Heart left ventricle (tissue), 16 donors: ENCODE data around the gene COG2. TPM values are rescaled to one million over a fixed set of nuclear protein-coding genes. Genes with fewer than 3 reads are reported as not detected.

Experiments
- ATAC-seq, 4 donors: fragments of 200-7000 bp; cut with Tn5 transposase; one replicate each; pipeline ENCODE4 v1.9.1; 2020 to 2022; ENCODE audit warnings: moderate library complexity in 4 of 4, mild to moderate bottlenecking in 3 of 4, moderate number of reproducible peaks in 1 of 4
- DNase-seq, 5 donors: peaks; one replicate each; pipeline ENCODE4 v3.0.0-alpha.2; 2020
- H3K27ac ChIP-seq, 12 donors: fragments of 200-600 bp; sonication (generic) in 4 of 12; one replicate each; pipeline versions ENCODE4 v1.5.0 to v1.8.0; 2016 to 2022; ENCODE audit warnings: mild to moderate bottlenecking in 2 of 12
- H3K27me3 ChIP-seq, 9 donors: fragments of 200-600 bp; sonication (generic) in 2 of 9; one replicate each; pipeline versions ENCODE4 v1.5.1 to v1.8.0; 2016 to 2022; ENCODE audit warnings: mild to moderate bottlenecking in 3 of 9
- H3K36me3 ChIP-seq, 9 donors: fragments of 200-600 bp; sonication (generic) in 2 of 9; one replicate each; pipeline versions ENCODE4 v1.5.0 to v1.8.0; 2018 to 2022; ENCODE audit warnings: mild to moderate bottlenecking in 2 of 9
- H3K4me1 ChIP-seq, 12 donors: fragments of 200-600 bp; sonication (generic) in 4 of 12; one replicate each; pipeline versions ENCODE4 v1.5.0 to v1.8.0; 2016 to 2022; ENCODE audit warnings: mild to moderate bottlenecking in 3 of 12
- H3K4me3 ChIP-seq, 12 donors: fragments of 200-600 bp; sonication (generic) in 4 of 12; one replicate each; pipeline versions ENCODE4 v1.5.0 to v1.8.0; 2017 to 2022; ENCODE audit warnings: mild to moderate bottlenecking in 9 of 12, moderate library complexity in 4 of 12
- H3K9me3 ChIP-seq, 12 donors: fragments of 200-600 bp; sonication (generic) in 4 of 12; one replicate each; pipeline versions ENCODE4 v1.5.0 to v1.8.0; 2016 to 2022; ENCODE audit warnings: mild to moderate bottlenecking in 1 of 12
- POLR2A ChIP-seq, 2 donors: fragments of 450-650 bp; IDR thresholded peaks; one replicate each; pipeline ENCODE4 v1.6.1; 2017; ENCODE audit warnings: antibody characterized with exemption in 2 of 2, mild to moderate bottlenecking in 2 of 2, moderate library complexity in 2 of 2
- WGBS, 4 donors: extraction: QIAGEN DNeasy Blood & Tissue Kit in 2 of 4; methylation state at CpG; one replicate each; pipeline versions ENCODE4 v1.1.5 to v1.1.7; 2013 to 2018; 5-methylcytosine and 5-hydroxymethylcytosine counted together
- intact Hi-C, 10 donors: fragments of 100-400 bp; cut with DNase I; formaldehyde crosslinking; loops; one replicate each; pipeline versions ENCODE4 v1.11.1 to v1.14.2; 2022
- polyA plus RNA-seq, 2 donors: library from polyadenylated mRNA; stranded (reverse); fragments of 200-250 nt; gene quantifications; one replicate each; pipeline ENCODE4 v1.2.3, GENCODE V29; 2013
- total RNA-seq, 9 donors: library from RNA; depleted of rRNA in 2 of 9; stranded (reverse); fragments of >200 nt in 2 of 9; fragmentation: NEBNext Ultra II Directional in 3 of 9; extraction: Animal tissue kit (Norgen Biotek cat#: 25700) in 3 of 9; gene quantifications; one replicate each; pipeline versions ENCODE4 v1.1.0 to v1.2.4, GENCODE V29; 2016 to 2023
- TF ChIP-seq, protein P1 (sequence below), 12 donors: fragments of 200-600 bp; sonication (generic) in 4 of 12; IDR thresholded peaks; one replicate each; pipeline versions ENCODE4 v1.5.0 to v1.8.0; 2018 to 2022; ENCODE audit warnings: antibody characterized with exemption in 12 of 12, mild to moderate bottlenecking in 5 of 12
- donor health status: ischemic (EF 13 %, LVEDD 7.1; RV severe dilation, severe dysfunction).
- donor health status: healthy with polysubstance abuse.
- donor health status: DM: no; HTN: yes; CAD: no.
- donor health status: DM: no; HTN: no; CAD: no.
- donor health status: ischemic (EF 25% LVEDD 6.9; RV normal size, moderate dysfunction).
- donor health status: ischemic (EF 25% LVEDD 5.7; RV mildly dilated, moderate dysfunction).
- donor health status: healthy.
- donor health status: DM: yes; HTN: yes; CAD: no.
- donor health status: ischemic (EF 35%, LVEDD 5.7; RV mildly dilated, moderate dysfunction).
- donor health status: nonischemic (EF 11% LVEDD 7.7; RV severe dilation, severe dysfunction).
- donor health status: DM: yes; HTN: yes; CAD: no.
- donor health status: PGD.
- donor health status: ischemic (EF 29% LVEDD 5.4; RV normal size, mild dysfunction).
- donor health status: nonischemic (EF 23%, LVEDD 6.1; RV moderate dilation, normal function).

Gene COG2
- total and polyA plus RNA-seq, 11 donors: 9.2 to 31.4 (median 25.1) TPM

DNA sequence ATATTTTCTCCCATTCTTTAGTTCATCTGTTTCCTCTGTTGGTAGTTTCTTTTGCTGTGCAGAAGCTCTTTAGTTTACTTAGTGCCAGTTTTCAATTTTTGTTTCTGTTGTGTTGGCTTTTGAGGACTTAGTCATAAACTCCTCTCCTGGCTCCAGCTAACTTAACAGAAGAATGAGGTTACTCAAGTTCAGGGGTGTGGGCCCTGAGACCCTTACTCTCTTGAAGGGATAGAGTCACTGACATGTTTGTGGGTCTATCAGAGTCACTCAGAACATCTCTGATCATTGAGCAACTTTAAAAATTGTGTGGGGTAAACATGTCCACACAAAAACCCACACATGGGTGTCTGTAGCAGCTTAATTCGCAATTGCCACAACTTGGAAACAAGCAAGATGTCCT lies 57.4 kb downstream of the COG2 start:
- H3K4me3 ChIP-seq: no peak overlapping the region
- TF ChIP-seq, protein P1, sequence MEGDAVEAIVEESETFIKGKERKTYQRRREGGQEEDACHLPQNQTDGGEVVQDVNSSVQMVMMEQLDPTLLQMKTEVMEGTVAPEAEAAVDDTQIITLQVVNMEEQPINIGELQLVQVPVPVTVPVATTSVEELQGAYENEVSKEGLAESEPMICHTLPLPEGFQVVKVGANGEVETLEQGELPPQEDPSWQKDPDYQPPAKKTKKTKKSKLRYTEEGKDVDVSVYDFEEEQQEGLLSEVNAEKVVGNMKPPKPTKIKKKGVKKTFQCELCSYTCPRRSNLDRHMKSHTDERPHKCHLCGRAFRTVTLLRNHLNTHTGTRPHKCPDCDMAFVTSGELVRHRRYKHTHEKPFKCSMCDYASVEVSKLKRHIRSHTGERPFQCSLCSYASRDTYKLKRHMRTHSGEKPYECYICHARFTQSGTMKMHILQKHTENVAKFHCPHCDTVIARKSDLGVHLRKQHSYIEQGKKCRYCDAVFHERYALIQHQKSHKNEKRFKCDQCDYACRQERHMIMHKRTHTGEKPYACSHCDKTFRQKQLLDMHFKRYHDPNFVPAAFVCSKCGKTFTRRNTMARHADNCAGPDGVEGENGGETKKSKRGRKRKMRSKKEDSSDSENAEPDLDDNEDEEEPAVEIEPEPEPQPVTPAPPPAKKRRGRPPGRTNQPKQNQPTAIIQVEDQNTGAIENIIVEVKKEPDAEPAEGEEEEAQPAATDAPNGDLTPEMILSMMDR (IDR thresholded peaks at IDR 0.05): no peak
- no peak for TF ChIP-seq POLR2A (IDR thresholded peaks at IDR 0.05)
- 93 to 97% (median 95%) methylated on average over 1 of the region's 1 CpG for WGBS, 4 donors
- intact Hi-C loops: no loop called here
- no peak overlapping the region for H3K27ac ChIP-seq
- H3K27me3 ChIP-seq: no peaks in the 10 kb centered on the region
- DNase-seq: no peak
- H3K9me3 ChIP-seq: no peaks in the 10 kb centered on the region
- H3K4me1 ChIP-seq: peaks cover 0 to 15% (median 0%) of the 10 kb centered on the region in 12 donors
- peaks cover 0 to 26% (median 16%) of the 10 kb centered on the region in 9 donors for H3K36me3 ChIP-seq
- no peak for ATAC-seq

DNA sequence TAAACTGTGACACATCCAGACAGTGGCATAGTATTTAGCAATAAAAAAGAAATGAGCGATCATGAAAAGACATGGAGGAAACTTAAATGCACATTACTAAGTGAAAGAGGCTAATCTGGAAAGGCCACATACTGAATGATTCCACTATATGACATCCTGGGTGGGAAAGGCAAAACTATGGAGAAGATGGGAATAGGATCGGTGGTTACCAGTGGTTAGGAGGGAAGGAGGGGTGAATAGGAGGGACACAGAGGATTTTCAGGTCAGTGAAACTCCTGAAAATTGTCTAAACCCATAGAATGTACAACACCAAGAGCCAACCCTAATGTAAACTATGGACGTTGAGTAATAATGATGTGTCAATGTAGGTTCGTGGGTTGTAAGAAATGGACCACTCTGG lies 57.9 kb downstream of the COG2 start:
- 88 to 94% (median 93%) methylated on average over 4 of the region's 4 CpGs for WGBS, 4 donors
- intact Hi-C loops: no loop called here
- TF ChIP-seq POLR2A (IDR thresholded peaks at IDR 0.05): no peak
- TF ChIP-seq, protein P1 (IDR thresholded peaks at IDR 0.05): no peak

DNA sequence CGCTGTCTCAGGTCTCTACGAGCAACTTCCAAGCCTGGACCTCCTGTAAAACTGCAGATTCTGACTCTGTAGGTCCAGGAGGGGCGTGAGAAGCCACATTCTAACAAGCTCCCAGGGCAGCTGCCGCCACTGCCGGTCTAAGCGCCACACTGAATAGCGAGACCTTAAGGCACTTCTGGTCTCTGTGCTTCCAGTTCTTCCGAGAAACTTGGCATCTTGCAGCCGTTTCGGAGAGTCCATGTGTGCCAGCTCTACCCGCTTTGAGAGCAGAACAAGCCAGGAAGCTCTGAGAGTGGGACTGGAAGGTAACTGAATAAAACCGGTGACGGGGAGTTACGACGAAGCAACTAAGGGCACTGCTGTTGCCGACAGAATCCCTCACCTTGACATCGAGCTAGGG lies 59.2 kb downstream of the COG2 start:
- ATAC-seq (no peak), DNase-seq (no peak)
- Histone ChIP-seq H3K27me3 (no peaks in the 10 kb centered on the region), H3K4me3 (no peak overlapping the region), H3K9me3 (no peaks in the 10 kb centered on the region), H3K4me1 (peaks cover 0 to 17% (median 0%) of the 10 kb centered on the region in 12 donors), H3K36me3 (peaks cover 0 to 37% (median 20%) of the 10 kb centered on the region in 9 donors), H3K27ac (no peak overlapping the region)
- TF ChIP-seq, protein P1 (IDR thresholded peaks at IDR 0.05): no peak
- TF ChIP-seq POLR2A (IDR thresholded peaks at IDR 0.05): no peak
- WGBS, 4 donors: 84 to 90% (median 88%) methylated on average over 17 of the region's 17 CpGs
- intact Hi-C loops: no loop called here

More for the DNA sequence above, 57.9 kb downstream of the COG2 start:
- Histone ChIP-seq H3K9me3 (no peaks in the 10 kb centered on the region), H3K4me3 (no peak overlapping the region), H3K27me3 (no peaks in the 10 kb centered on the region), H3K4me1 (peaks cover 0 to 15% (median 0%) of the 10 kb centered on the region in 12 donors), H3K27ac (no peak overlapping the region), H3K36me3 (peaks cover 0 to 30% (median 20%) of the 10 kb centered on the region in 9 donors)
- no peak for ATAC-seq
- no peak for DNase-seq

DNA sequence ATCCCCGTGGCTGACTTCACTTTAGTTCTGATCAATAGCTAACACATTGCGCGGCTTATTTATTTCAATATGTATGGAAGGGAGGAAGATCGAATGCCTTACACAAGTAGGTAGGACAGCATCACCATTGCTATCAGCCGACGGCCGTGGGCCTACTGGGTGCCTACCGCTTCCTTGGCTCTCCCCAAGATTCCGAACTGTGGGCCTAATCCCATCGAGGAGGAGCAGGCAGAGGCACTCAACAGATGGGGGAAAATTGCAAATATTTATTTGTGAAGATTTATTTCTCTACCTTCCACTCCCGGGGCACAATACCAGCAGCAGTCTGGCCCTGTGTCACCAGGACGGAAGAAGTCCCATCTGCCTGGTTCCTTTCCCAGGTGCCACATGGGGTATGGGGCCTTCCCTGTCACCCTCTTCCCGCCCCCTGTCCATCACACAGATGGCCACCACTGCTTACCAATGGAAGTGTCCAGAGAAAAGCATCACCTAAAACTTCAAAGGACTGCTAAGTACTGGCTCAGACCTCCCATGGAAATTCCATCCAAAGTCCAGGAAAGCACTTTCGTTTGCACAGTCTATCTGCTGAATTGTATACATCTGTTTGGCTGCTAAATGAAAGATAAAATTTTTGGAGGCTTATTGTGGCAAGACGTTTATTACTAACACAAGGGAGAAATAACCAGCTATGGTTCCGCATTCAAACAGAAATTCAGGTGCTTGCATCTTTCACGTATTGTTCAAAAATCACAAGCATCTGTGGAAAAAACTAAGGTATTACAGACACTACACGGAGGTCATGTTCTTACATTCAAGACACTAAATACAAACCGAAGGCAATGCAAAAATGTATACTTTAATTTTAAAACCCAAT lies 59.9 kb downstream of the COG2 start:
- no peak overlapping the region for H3K27ac ChIP-seq
- intact Hi-C loops: no loop called here
- DNase-seq (no peak), ATAC-seq (no peak)
- no peak overlapping the region for H3K4me3 ChIP-seq
- TF ChIP-seq POLR2A (IDR thresholded peaks at IDR 0.05): no peak
- TF ChIP-seq, protein P1 (IDR thresholded peaks at IDR 0.05): no peak
- H3K9me3 ChIP-seq: no peaks in the 10 kb centered on the region
- peaks cover 0 to 37% (median 20%) of the 10 kb centered on the region in 9 donors for H3K36me3 ChIP-seq
- H3K4me1 ChIP-seq: peaks cover 0 to 12% (median 0%) of the 10 kb centered on the region in 12 donors
- H3K27me3 ChIP-seq: no peaks in the 10 kb centered on the region
- whole genome bisulfite sequencing, 4 donors: 89 to 93% (median 91%) methylated on average over 19 of the region's 19 CpGs
